Stimulated activated CD8-positive, alpha-beta memory T cell treated with anti-CD3 and anti-CD28 coated beads, Interleukin-15, amount 100 ng/mL, for 48 hours (primary cell): ENCODE results near the gene OS9.
A peak's percentile ranks its signal among the peaks of the same experiment; 100 is the strongest.

ENCODE experiments used
- DNase-seq, 2 donors: peaks; one replicate each; pipeline ENCODE4 v3.0.0-alpha.2; 2020; ENCODE audit warnings: low read depth in 2 of 2

The OS9 gene

GRCh38 chr12:57753756-57754337 lies 59.9 kb downstream of the OS9 start:
- DNase-seq, result no peak

GRCh38 chr12:57754411-57755193 lies 60.7 kb downstream of the OS9 start, which contains the start of gene MARCHF9:
Gene MARCHF9 (plus strand): TSS chr12:57755103. CDS start chr12:57755529, 426 bp downstream.
- DNase-seq, result peak; percentile 74 to 81

- DNase-seq, result no peak
These were observed 61.2 kb downstream of the OS9 start for GRCh38 chr12:57755194-57755453.

GRCh38 chr12:57755454-57756372 lies 61.8 kb downstream of the OS9 start:
- DNase-seq, result no peak

GRCh38 chr12:57756406-57757341 lies 62.7 kb downstream of the OS9 start:
- DNase-seq, result peak in 1 of 2 donors; percentile 65

GRCh38 chr12:57757771-57758170 lies 63.8 kb downstream of the OS9 start:
- no peak for DNase-seq

- DNase-seq, result no peak
These were observed 64.8 kb downstream of the OS9 start for GRCh38 chr12:57758552-57759359.

- no peak for DNase-seq
These were observed 65.5 kb downstream of the OS9 start for GRCh38 chr12:57759360-57759980.

GRCh38 chr12:57760347-57760982 lies 66.5 kb downstream of the OS9 start:
- no peak for DNase-seq

GRCh38 chr12:57761391-57761998 lies 67.6 kb downstream of the OS9 start:
- no peak for DNase-seq

GRCh38 chr12:57762463-57762862 lies 68.5 kb downstream of the OS9 start:
- DNase-seq, result no peak

- no peak for DNase-seq
These were observed 70.1 kb downstream of the OS9 start for GRCh38 chr12:57763881-57764661.

GRCh38 chr12:57764662-57765002 lies 70.7 kb downstream of the OS9 start:
- DNase-seq, result no peak

- DNase-seq, result peak in 1 of 2 donors; percentile 44
These were observed 71.2 kb downstream of the OS9 start for GRCh38 chr12:57765003-57765697.

- no peak for DNase-seq
These were observed 71.9 kb downstream of the OS9 start for GRCh38 chr12:57765698-57766463.

GRCh38 chr12:57766464-57767304 lies 72.8 kb downstream of the OS9 start, which contains the start of gene CYP27B1:
Gene CYP27B1 (minus strand): TSS chr12:57767078. CDS start chr12:57767041, 37 bp downstream.
- DNase-seq, result no peak
